ENCODE results near the gene PCBP2. TPM values are rescaled to one million over a fixed set of nuclear protein-coding genes. Genes with fewer than 3 reads are reported as not detected.
A peak's percentile ranks its signal among the peaks of the same experiment; 100 is the strongest.

Gene PCBP2
- total RNA-seq, 1 donor from 2014 or later = 526 TPM

DNA sequence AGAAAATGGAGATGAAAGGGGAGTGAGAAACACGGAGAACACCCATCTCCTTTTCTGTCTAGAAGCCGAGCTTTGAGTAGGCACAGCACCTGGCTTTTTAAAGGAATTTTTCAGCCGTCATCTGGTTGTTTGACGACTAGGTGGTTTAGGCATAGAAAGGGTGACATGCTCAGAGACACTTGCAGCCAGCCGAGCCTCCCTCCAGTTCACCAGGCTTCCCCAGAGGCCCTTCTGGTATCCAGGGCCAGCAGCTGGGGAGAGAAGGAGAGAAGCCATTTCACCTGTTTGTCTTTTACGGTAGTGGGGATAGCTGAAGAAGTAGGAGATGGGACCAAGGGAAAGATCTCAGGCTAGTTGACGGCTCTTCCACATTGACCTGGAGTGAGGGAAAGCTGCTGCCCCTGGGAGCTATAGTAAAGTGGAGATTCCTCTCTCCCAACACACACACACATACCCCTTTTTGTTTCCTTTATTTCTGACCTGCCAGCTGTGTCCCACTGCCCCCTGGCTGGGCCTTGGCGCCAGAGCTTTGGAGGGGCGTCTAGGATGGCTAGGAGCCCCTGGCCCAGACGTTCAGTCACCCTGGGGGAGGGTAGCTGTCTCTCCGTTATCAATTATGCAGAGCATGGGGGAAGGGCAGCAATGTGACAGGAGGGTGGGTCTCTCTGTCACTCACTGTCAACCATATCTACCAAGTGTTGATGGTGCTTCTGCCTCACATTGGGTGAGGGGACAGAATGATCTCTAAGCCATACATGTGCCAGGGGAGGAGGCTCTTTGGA is 41.9 kb downstream of the PCBP2 start:
- DNase-seq (ENCODE audit: low read depth) = no peak

GRCh38 chr12:53495903-53496751 is 44.2 kb downstream of the PCBP2 start:
- peak; percentile 72 for DNase-seq (ENCODE audit: low read depth)

DNA sequence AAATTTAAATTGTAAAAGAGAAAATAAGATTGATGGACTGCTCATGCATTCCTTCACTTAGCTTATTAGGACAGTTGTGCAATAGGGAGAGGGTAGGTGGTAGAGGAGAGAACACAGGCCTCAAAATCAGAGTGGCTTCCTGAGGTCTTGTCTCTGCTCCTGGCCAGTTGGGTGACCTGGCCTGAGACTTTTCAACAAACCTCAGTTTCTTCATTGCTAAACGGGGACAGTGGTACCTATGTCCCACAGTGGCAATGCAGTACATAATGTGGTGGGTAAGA is 44.8 kb downstream of the PCBP2 start:
- no peak for DNase-seq (ENCODE audit: low read depth)

DNA sequence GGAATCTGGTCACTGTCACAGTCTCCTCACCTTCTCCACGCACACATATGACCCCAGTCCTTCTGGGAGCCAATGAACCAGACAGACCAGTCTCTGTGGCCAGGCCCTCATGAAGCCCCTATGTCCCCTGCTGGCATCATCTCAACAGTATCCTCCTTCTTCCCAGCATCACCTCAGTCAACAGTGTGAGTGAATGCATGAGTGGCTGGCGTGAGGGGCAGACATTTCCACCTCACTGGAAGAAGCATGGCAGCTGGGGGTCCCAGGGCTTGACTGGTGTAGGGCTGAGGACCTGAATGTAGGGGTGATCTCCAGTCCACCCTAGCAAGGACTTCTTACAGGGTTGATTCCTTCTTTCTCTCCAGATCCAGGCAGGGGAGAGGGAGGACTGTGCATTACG is 45.6 kb downstream of the PCBP2 start:
- no peak for DNase-seq (ENCODE audit: low read depth)

GRCh38 chr12:53498235-53498630 is 46.3 kb downstream of the PCBP2 start:
- DNase-seq (ENCODE audit: low read depth) = no peak

DNA sequence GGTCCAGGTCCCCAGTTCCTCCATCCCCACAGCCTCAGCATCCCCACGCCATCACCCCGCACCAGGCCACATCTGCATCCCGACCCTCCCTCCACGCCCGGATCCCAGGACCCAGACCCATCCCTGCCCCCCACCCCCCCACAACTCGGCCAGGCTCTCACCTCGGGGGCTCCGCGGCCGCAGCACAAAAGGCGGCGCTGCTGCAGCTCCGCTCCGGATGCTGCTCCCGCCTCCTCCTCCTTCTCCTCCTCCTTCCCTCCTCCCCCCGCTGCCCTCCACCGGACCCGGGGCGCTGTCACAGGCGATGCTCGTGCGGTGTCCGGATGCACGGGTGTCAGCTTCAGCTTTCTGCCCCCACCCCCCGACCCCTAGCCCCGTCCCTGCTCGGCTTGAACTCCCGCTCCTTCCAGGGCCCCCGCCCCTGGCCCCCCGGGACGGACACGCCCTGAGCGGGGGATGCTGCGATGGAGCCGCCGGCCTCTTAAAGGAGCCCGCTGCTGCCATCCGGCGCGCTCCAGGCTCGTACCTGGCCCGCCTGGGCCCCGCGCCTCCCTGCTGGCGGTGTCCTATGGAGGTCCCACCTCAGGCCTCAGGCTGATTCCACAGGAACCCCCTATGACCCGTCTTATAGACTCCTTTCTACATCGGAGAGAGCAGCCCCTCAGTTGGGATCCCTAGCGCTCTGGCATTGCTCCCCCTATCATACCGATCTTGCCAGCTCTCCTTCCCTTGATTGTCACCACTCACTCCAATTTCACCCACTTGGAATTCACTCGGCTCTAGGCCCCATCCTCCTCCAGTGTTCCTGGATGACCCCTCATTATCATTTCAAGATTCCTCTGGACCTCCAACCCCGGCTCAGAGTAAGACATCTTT is 47.6 kb downstream of the PCBP2 start, which contains the start of gene MAP3K12:
TSS of gene MAP3K12 (minus strand) at position 193 of the 876 bp plus-strand sequence. CDS start 12,067 bp downstream, outside the sequence.
- no peak for DNase-seq (ENCODE audit: low read depth)

- DNase-seq (ENCODE audit: low read depth) = peak; percentile 80
Observed at GRCh38 chr12:53500142-53500775, 48.4 kb downstream of the PCBP2 start.

- DNase-seq (ENCODE audit: low read depth) = peak; percentile 99
Observed at GRCh38 chr12:53500776-53501614, 49.1 kb downstream of the PCBP2 start, which contains the start of gene TARBP2. Gene TARBP2 (plus strand): TSS chr12:53501283. CDS start chr12:53501409, 126 bp downstream.

GRCh38 chr12:53501615-53502181 is 49.8 kb downstream of the PCBP2 start:
- DNase-seq (ENCODE audit: low read depth) = no peak

- DNase-seq (ENCODE audit: low read depth) = no peak
Observed at GRCh38 chr12:53502331-53502730, 50.4 kb downstream of the PCBP2 start.

DNA sequence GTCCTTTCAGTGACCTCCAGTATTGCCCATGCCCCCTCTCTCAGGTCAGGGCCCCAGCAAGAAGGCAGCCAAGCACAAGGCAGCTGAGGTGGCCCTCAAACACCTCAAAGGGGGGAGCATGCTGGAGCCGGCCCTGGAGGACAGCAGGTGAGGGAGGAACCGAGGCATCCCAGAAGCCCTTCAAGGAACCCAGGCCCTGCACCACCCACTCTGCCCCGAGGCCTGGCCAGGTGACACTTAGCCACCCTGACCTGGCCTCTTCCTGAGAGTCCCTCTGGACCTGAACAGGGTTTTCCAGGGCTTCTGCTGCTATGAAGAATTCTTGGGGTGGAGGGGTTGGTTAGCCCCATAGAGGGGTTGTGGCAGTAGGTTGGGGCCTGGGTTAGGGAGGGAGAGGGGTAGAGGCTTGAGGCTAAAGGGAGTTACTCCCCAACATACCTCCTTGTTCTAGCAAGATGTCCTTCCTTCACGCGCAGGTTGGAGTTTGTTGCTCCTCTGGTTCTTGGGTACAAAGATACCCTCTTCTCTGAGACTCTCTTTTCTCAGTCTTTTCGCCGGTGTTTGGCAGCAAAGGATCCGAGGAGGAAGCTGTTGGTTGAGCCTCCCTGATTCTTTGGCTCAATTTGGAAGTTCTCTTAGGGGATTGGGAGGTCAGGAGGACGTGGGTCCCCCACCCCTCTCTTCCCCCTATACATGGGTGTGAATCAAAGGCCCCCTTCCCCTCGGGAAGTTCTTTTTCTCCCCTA is 51.3 kb downstream of the PCBP2 start:
- DNase-seq (ENCODE audit: low read depth) = no peak

DNA sequence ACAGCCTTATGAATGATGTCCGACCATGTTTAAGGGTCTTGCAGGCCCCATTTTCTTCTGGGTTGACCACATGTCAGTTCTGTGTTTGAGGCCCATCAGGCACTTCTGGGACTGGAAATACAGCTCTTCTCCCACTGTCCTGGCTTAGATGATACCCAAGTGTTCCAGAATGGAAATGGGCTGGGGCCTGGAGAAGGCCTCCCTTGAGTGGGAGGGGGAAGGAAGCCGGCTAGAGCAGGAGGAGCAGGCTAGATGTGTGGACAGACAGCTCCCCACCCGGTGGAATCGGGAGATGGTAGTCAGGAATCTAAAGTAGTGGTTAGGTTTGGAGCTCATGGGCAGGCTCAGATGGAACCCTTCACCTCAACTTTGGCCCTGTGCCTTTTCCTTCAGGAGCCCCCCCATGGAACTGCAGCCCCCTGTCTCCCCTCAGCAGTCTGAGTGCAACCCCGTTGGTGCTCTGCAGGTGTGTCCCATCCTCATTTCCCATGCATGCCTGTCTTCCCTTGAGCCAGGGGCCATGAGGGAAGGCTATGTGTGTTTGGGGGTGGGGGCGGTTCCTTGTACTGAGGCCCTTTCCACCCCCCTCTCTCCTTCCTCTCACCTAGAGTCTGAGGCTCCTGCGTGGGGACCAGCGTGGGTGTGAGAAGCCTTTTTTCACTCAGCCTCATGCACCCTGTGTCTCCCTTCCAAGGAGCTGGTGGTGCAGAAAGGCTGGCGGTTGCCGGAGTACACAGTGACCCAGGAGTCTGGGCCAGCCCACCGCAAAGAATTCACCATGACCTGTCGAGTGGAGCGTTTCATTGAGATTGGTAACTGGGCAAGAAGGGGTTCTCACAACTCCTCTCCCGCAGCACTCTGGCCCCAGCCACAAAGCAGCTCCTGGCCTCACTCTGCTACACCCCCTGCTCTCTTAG is 52.4 kb downstream of the PCBP2 start:
- no peak for DNase-seq (ENCODE audit: low read depth)

DNA sequence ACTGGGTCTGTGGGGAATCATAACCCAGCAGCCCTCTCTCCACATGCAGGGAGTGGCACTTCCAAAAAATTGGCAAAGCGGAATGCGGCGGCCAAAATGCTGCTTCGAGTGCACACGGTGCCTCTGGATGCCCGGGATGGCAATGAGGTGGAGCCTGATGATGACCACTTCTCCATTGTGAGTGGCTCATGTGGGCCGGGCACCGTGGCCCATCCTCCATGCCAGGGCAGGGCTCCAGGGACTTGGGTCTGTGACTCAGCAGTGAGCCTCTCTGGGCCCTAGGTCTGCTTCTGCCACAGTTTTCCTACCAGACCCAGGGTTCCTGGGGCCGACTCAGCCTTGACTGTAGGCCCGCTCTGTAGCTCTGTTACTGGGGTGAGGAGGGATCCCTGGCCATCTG is 53.2 kb downstream of the PCBP2 start:
- DNase-seq (ENCODE audit: low read depth) = no peak

DNA sequence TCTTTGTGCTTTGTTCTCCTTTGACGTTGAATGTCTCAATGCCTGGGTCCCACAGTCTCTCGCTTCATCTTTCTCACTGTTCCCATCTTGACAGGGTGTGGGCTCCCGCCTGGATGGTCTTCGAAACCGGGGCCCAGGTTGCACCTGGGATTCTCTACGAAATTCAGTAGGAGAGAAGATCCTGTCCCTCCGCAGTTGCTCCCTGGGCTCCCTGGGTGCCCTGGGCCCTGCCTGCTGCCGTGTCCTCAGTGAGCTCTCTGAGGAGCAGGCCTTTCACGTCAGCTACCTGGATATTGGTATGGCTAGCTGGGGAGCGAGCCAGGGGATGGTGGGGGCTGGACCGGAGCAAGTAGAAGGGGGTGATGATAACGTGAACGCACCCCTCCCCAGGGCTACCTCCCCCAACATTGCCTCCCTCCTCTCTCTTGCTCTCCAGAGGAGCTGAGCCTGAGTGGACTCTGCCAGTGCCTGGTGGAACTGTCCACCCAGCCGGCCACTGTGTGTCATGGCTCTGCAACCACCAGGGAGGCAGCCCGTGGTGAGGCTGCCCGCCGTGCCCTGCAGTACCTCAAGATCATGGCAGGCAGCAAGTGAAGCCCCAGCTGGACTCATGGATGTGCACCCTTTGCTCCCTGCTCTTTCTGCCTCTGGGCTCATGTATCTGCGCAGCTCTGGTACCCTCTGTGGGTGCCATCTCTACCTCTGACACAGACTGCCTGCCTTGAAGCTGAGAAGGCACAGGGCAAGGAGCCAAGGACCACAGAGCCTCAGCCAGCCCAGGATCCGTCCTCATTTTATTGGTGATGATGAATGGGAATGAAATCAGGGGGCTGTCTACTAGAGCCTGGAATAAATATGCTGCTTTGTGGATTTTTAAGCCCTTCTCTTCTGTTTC is 53.9 kb downstream of the PCBP2 start:
- DNase-seq (ENCODE audit: low read depth) = no peak

- no peak for DNase-seq (ENCODE audit: low read depth)
Observed at GRCh38 chr12:53506450-53506785, 54.5 kb downstream of the PCBP2 start.

- no peak for DNase-seq (ENCODE audit: low read depth)
Observed at GRCh38 chr12:53506881-53507602, 55.1 kb downstream of the PCBP2 start, which contains the start of gene NPFF. Gene NPFF (minus strand): TSS chr12:53507484. CDS start chr12:53507474, 10 bp downstream.

GRCh38 chr12:53507603-53507885 is 55.6 kb downstream of the PCBP2 start:
- no peak for DNase-seq (ENCODE audit: low read depth)

Data from renal cortical epithelial cell (primary cell).